ENCODE results near the gene SETDB2.

- peak; percentile 20 for TF ChIP-seq CTCF (IDR thresholded peaks at IDR 0.05; ENCODE audit: low read depth, low read length, missing input control)
- TF ChIP-seq RXRA (IDR thresholded peaks at IDR 0.05) = no peak
Measured at GRCh38 chr13:49495783-49496762, 52.0 kb downstream of the SETDB2 start, which contains the start of gene PHF11.

Data from liver (tissue), 3 donors.